ENCODE measurements around the gene METTL8. TPM values are rescaled to one million over a fixed set of nuclear protein-coding genes. Genes with fewer than 3 reads are reported as not detected.

Gene METTL8
- total RNA-seq, 1 donor from 2014 or later = 6.7 TPM

DNA sequence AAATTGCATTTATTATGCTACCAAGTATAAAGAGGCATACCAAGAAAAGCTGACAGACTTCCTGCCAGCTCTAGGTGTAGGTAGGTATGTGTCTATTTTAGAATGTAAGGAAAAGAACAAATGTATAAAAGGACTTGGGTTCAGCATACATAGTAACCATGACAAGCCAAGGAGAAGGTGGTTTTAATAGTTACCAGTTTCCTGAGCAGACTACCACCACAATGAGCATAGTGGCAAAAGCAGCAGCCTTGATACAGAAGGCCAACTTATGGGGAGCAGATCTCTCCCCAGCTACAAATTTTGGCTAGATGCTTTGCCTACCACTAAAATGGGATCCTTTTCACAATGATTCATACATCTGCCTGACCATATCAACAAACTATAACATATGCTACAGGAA, 34.5 kb downstream of the METTL8 start:
- H3K9me3 ChIP-seq = peaks cover 0 to 11% of the 10 kb centered on the region in 2 donors
- peaks cover 0 to 5% of the 10 kb centered on the region in 2 donors for H3K36me3 ChIP-seq
- intact Hi-C loops (cut with DNase I) = no loop called here
- DNase-seq (ENCODE audit: low spot score in 2 of 2) = no peak
- no peaks in the 10 kb centered on the region for H3K27me3 ChIP-seq
- no peak for TF ChIP-seq CTCF (IDR thresholded peaks at IDR 0.05)
- H3K4me1 ChIP-seq = no peaks in the 10 kb centered on the region
- H3K27ac ChIP-seq = no peak overlapping the region
- no peak overlapping the region for H3K4me3 ChIP-seq

DNA sequence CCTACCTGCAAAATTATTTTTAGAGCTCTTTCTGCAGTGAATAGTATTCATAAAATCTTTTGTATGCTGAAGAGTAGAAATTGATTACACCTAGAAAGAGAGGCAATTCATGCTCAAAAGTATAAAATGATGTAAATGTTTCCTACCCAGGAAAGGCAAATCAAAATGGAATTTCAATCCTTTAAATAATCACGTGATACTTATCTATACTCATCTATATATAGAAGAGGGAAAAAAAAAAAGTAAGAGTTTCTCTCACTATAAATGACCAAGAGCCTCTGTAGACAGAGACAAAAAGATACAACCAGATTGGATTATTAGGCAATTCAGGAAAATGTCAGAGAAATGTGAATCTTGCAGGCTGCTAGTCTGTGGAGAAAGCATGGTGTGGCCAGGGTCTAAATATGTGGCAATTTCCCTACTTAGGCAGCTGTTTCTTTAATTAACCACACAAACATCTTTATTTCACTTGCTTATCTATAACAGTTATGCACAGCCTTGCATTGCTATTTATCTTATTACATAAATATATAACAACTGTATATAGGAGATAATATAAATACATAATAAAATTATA, 39.5 kb downstream of the METTL8 start:
- DNase-seq (ENCODE audit: low spot score in 2 of 2) = no peak
- intact Hi-C loops (cut with DNase I) = no loop called here
- no peak for TF ChIP-seq CTCF (IDR thresholded peaks at IDR 0.05)

DNA sequence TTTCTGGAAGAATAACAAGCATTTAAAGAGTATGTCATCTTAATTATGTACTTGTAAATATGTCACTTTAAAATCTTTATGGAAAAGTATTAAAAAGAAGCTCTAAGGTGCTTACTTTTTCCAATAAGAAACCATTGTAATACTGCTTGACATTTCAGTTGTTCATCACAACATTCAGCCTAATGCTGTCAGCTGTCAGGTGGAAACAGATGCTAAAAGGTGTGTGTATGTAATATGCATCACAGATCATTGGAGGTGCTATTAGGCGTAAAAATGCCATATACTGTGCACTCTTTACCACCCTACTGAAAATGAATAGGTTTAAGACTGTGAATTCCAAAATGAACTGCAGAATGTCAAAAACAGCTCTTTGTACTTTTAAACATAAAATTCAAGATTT, 40.3 kb downstream of the METTL8 start:
- Histone ChIP-seq H3K4me1 (peaks cover 0 to 2% of the 10 kb centered on the region in 2 donors), H3K4me3 (no peak overlapping the region), H3K27me3 (no peaks in the 10 kb centered on the region), H3K27ac (no peak overlapping the region), H3K9me3 (no peaks in the 10 kb centered on the region), H3K36me3 (no peaks in the 10 kb centered on the region)
- no peak for TF ChIP-seq CTCF (IDR thresholded peaks at IDR 0.05)
- no peak for DNase-seq (ENCODE audit: low spot score in 2 of 2)
- intact Hi-C loops (cut with DNase I) = no loop called here

More for the DNA sequence above, 39.5 kb downstream of the METTL8 start:
- Histone ChIP-seq H3K36me3 (no peaks in the 10 kb centered on the region), H3K4me1 (peaks cover 0 to 2% of the 10 kb centered on the region in 2 donors), H3K27ac (no peak overlapping the region), H3K9me3 (no peaks in the 10 kb centered on the region), H3K27me3 (no peaks in the 10 kb centered on the region), H3K4me3 (no peak overlapping the region)

- no peak overlapping the region for H3K27ac ChIP-seq
- no peak overlapping the region for H3K4me3 ChIP-seq
- peaks cover 0 to 2% of the 10 kb centered on the region in 2 donors for H3K4me1 ChIP-seq
- H3K36me3 ChIP-seq = no peaks in the 10 kb centered on the region
- TF ChIP-seq CTCF (IDR thresholded peaks at IDR 0.05) = no peak
- intact Hi-C loops (cut with DNase I) = no loop called here
- H3K9me3 ChIP-seq = no peaks in the 10 kb centered on the region
- DNase-seq (ENCODE audit: low spot score in 2 of 2) = no peak
- no peaks in the 10 kb centered on the region for H3K27me3 ChIP-seq
Measured at GRCh38 chr2:171391532-171391931, 42.3 kb downstream of the METTL8 start.

GRCh38 chr2:171390941-171391516, 42.8 kb downstream of the METTL8 start:
- peaks cover 0 to 2% of the 10 kb centered on the region in 2 donors for H3K4me1 ChIP-seq
- intact Hi-C loops (cut with DNase I) = no loop called here
- H3K9me3 ChIP-seq = no peaks in the 10 kb centered on the region
- TF ChIP-seq CTCF (IDR thresholded peaks at IDR 0.05) = no peak
- no peak for DNase-seq (ENCODE audit: low spot score in 2 of 2)
- H3K4me3 ChIP-seq = no peak overlapping the region
- no peaks in the 10 kb centered on the region for H3K27me3 ChIP-seq
- H3K27ac ChIP-seq = no peak overlapping the region
- no peaks in the 10 kb centered on the region for H3K36me3 ChIP-seq
